Ascending aorta (tissue), 2 donors: ENCODE results near the gene CLDN14. TPM values are rescaled to one million over a fixed set of nuclear protein-coding genes. Genes with fewer than 3 reads are reported as not detected.

ENCODE experiments used
- DNase-seq, 2 donors: peaks; one replicate each; pipeline ENCODE4 v3.0.0-alpha.2; 2019; ENCODE audit warnings: low spot score in 2 of 2
- H3K27ac ChIP-seq, 2 donors: fragments of 200-600 bp; sonication (generic); one replicate each; pipeline ENCODE4 v1.5.1; 2016 to 2017; ENCODE audit warnings: mild to moderate bottlenecking in 1 of 2
- H3K27me3 ChIP-seq: fragments of 200-600 bp; sonication (generic); one replicate; pipeline ENCODE4 v1.5.1; 2017
- H3K36me3 ChIP-seq, 2 donors: fragments of 200-600 bp; sonication (generic); one replicate each; pipeline ENCODE4 v1.5.1; 2016
- H3K4me1 ChIP-seq, 2 donors: fragments of 200-600 bp; sonication (generic); one replicate each; pipeline ENCODE4 v1.5.1; 2016 to 2017; ENCODE audit warnings: mild to moderate bottlenecking in 1 of 2
- H3K4me3 ChIP-seq, 2 donors: fragments of 200-600 bp; sonication (generic); one replicate each; pipeline ENCODE4 v1.5.1; 2016 to 2017; ENCODE audit warnings: mild to moderate bottlenecking in 1 of 2
- H3K9me3 ChIP-seq, 2 donors: fragments of 200-600 bp; sonication (generic); one replicate each; pipeline ENCODE4 v1.5.1; 2016
- CTCF ChIP-seq, 3 experiments: fragments of 200-600 bp in 2 of 3; fragments of 450-650 bp in 1 of 3; sonication (generic) in 2 of 3; IDR thresholded peaks; one replicate each; pipeline ENCODE4 v1.5.1; 2016 to 2019; ENCODE audit warnings: antibody characterized with exemption in 3 of 3, mild to moderate bottlenecking in 1 of 3, moderate library complexity in 1 of 3
- intact Hi-C: fragments of 100-400 bp; cut with DNase I; formaldehyde crosslinking; loops from one replicate; pipeline ENCODE4 v1.15.1; 2023
- total RNA-seq: library from RNA; depleted of rRNA; stranded (reverse); fragments of >200 nt; gene quantifications from one replicate; pipeline ENCODE4 v1.1.0, GENCODE V29; 2016

The CLDN14 gene
- total RNA-seq, 1 donor from 2014 or later, result not detected

DNA sequence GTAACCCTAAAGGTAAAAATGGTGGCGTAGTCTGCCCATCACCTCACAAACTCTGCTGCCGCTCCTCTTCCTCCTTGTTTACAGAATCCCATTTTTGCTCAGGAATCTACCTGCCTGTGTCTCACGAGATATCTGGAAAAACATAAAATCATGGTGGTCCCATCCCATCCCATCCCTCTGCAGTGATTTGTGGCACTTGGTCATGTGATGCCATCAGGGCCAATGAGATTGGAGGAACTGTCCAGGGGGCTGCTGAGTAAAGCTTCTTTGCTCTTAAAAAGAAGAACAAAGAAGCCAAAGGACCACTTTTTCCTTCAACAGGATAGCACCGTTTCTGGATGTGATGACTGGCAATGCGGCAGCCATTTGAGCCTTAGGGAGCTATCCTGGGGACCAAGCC, 33.0 kb upstream of the CLDN14 start:
- no peak overlapping the region for H3K4me3 ChIP-seq
- H3K36me3 ChIP-seq, result no peaks in the 10 kb centered on the region
- H3K4me1 ChIP-seq, result no peaks in the 10 kb centered on the region
- no peak for DNase-seq
- H3K27ac ChIP-seq, result no peak overlapping the region
- no peaks in the 10 kb centered on the region for H3K27me3 ChIP-seq
- no peak for TF ChIP-seq CTCF (IDR thresholded peaks at IDR 0.05)
- intact Hi-C loops, result no loop called here
- no peaks in the 10 kb centered on the region for H3K9me3 ChIP-seq

DNA sequence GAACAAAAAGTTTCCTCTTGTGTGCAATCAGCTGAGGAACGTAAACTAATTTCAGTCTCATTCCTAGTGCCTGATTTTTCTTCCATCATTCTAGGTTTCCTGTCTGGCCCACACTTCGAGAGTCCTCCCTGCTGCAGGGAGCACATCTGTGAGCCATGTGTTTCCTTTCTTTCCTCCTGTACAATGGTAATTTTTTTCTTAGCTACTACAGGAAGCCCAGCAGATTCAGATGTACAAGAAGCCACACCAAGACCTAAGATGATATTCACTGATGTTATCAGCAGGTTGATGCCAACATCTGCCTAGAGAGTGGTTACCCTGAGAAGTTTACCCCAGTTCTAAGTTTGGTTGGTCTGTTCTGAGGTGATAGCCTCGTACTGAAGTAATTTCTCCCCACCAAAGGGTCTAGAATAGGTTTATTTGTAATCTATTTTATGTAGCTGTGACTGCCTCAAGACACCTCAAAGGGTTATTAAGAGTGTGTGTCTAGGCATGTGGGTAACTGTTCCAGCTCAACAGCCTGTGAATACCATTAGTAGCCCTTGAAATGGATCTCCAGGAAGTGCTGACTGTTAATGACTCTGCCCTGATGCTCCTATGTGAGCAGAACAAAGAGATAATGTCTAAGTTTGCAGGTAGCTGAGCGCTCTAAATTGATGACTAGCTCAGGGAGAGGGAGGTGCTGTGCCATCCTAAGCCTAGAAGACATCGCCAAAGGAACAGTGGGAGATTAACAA, 31.7 kb upstream of the CLDN14 start:
- Histone ChIP-seq H3K27ac (no peak overlapping the region), H3K9me3 (no peaks in the 10 kb centered on the region)
- intact Hi-C loops, result no loop called here

DNA sequence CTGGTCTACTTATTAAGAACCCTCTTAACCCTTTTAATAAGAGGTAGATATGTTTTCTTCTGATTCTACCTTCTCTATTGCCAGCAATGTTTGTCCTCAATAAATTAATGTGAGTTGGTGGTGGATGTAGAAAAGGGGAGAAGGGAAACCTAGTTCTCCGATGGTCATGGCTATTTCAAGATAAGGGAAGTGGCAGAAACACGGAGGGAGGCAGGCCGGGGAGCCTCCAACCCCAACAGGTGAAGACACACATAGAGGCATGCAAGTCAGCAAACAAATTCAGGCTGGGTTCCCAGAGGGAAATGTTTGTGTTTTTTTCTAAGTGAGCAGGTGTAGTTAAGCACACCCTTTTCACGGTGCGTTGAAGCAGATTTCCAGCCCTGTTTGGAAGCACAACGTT, 31.0 kb upstream of the CLDN14 start:
- H3K9me3 ChIP-seq, result no peaks in the 10 kb centered on the region
- intact Hi-C loops, result no loop called here
- TF ChIP-seq CTCF (IDR thresholded peaks at IDR 0.05), result no peak
- no peaks in the 10 kb centered on the region for H3K4me1 ChIP-seq
- no peaks in the 10 kb centered on the region for H3K36me3 ChIP-seq
- H3K4me3 ChIP-seq, result no peak overlapping the region
- no peak for DNase-seq
- H3K27me3 ChIP-seq, result no peaks in the 10 kb centered on the region
- H3K27ac ChIP-seq, result no peak overlapping the region

More for the DNA sequence above, 31.7 kb upstream of the CLDN14 start:
- Histone ChIP-seq H3K27me3 (no peaks in the 10 kb centered on the region), H3K36me3 (no peaks in the 10 kb centered on the region), H3K4me3 (no peak overlapping the region), H3K4me1 (no peaks in the 10 kb centered on the region)
- no peak for TF ChIP-seq CTCF (IDR thresholded peaks at IDR 0.05)
- DNase-seq, result no peak

- H3K27me3 ChIP-seq, result no peaks in the 10 kb centered on the region
- TF ChIP-seq CTCF (IDR thresholded peaks at IDR 0.05), result no peak
- H3K4me1 ChIP-seq, result no peaks in the 10 kb centered on the region
- H3K36me3 ChIP-seq, result no peaks in the 10 kb centered on the region
- intact Hi-C loops, result no loop called here
- H3K9me3 ChIP-seq, result no peaks in the 10 kb centered on the region
- H3K27ac ChIP-seq, result no peak overlapping the region
- no peak overlapping the region for H3K4me3 ChIP-seq
- no peak for DNase-seq
These were observed 30.2 kb upstream of the CLDN14 start for GRCh38 chr21:36509973-36510664.

- DNase-seq, result no peak
- H3K4me1 ChIP-seq, result no peaks in the 10 kb centered on the region
- no peaks in the 10 kb centered on the region for H3K27me3 ChIP-seq
- H3K27ac ChIP-seq, result no peak overlapping the region
- H3K36me3 ChIP-seq, result no peaks in the 10 kb centered on the region
- intact Hi-C loops, result no loop called here
- H3K4me3 ChIP-seq, result no peak overlapping the region
- H3K9me3 ChIP-seq, result no peaks in the 10 kb centered on the region
- no peak for TF ChIP-seq CTCF (IDR thresholded peaks at IDR 0.05)
These were observed 29.0 kb upstream of the CLDN14 start for GRCh38 chr21:36508948-36509347.
